HepG2 (cell line): ENCODE data around the gene ANTKMT. TPM values are rescaled to one million over a fixed set of nuclear protein-coding genes. Genes with fewer than 3 reads are reported as not detected.

ENCODE experiments used
- ATAC-seq: fragments of 200-7000 bp; cut with Tn5 transposase; 3 replicates; pipeline ENCODE4 v1.9.1; 2020; ENCODE audit warnings: mild to moderate bottlenecking, moderate library complexity
- BruUV-seq: library from RNA; stranded (reverse); fragments of 400-500 nt; replicated peaks from 2 replicates; lab custom pipeline; 2021; lab: Mats Ljungman, UMichigan
- CTCF ChIA-PET: fragments of 300-600 bp; formaldehyde crosslinking; extraction: SDS; loops from one replicate; lab custom pipeline; 2021; ENCODE audit warnings: low total read pairs, inconsistent platforms, low intra/inter-chr PET ratio; lab: Yijun Ruan, JAX
- POLR2A ChIA-PET: fragments of 350-600 bp; sonication (Branson Sonifier 250); formaldehyde crosslinking; loops from one replicate; lab custom pipeline; 2020; ENCODE audit warnings: antibody characterized with exemption, inconsistent platforms; lab: Yijun Ruan, JAX
- DNase-seq: peaks from one replicate; pipeline ENCODE4 v3.0.0-alpha.2; 2015; ENCODE audit warnings: low spot score
- FAIRE-seq: peaks from 3 replicates; lab custom pipeline; 2011; peaks lifted over from hg19 to GRCh38; lab: Jason Lieb, UNC
- H2AFZ ChIP-seq: one replicate; pipeline ENCODE4 v1.6.1; 2011; ENCODE audit warnings: low read length, inconsistent platforms
- H3K27ac ChIP-seq: fragments of 300-600 bp; 3 replicates; pipeline ENCODE4 v1.8.0; 2011; ENCODE audit warnings: mixed run types, mild to moderate bottlenecking, mixed read lengths, low read length, inconsistent platforms; ENCODE audit not compliant: insufficient read depth; ENCODE audit errors: extremely low read length
- H3K27me3 ChIP-seq, 2 experiments: fragments of 200-600 bp in 1 of 2; 2 replicates in 1 of 2; 3 replicates in 1 of 2; pipeline versions ENCODE4 v1.6.0 to v1.8.0; 2011; ENCODE audit warnings: low read length in 2 of 2, mild to moderate bottlenecking in 2 of 2, moderate library complexity in 2 of 2, inconsistent platforms in 1 of 2; ENCODE audit not compliant: insufficient read depth in 2 of 2, control insufficient read depth in 1 of 2
- H3K36me3 ChIP-seq, 2 experiments: fragments of 200-600 bp in 1 of 2; replicated peaks in 1 of 2; 2 replicates in 1 of 2; 3 replicates in 1 of 2; pipeline versions ENCODE4 v1.5.1 to v1.8.0; 2011; ENCODE audit warnings: low read length in 2 of 2, inconsistent platforms in 1 of 2; ENCODE audit not compliant: insufficient read depth in 2 of 2, control insufficient read depth in 1 of 2
- H3K4me1 ChIP-seq: 2 replicates; pipeline ENCODE4 v1.5.1; 2012; ENCODE audit warnings: low read length, inconsistent platforms; ENCODE audit not compliant: insufficient read depth
- H3K4me2 ChIP-seq: 2 replicates; pipeline ENCODE4 v1.6.0; 2011; ENCODE audit warnings: low read depth, low read length, inconsistent platforms
- H3K4me3 ChIP-seq, 3 experiments: fragments of 200-600 bp in 1 of 3; sonication (generic), shearing (Covaris generic) in 1 of 3; replicated peaks in 1 of 3; 2 replicates each; pipeline ENCODE4 v1.5.1; 2011 to 2016; ENCODE audit warnings: low read length in 3 of 3, inconsistent platforms in 2 of 3, low read depth in 2 of 3, mild to moderate bottlenecking in 2 of 3, control low read depth in 1 of 3, mixed read lengths in 1 of 3; ENCODE audit not compliant: insufficient read depth in 1 of 3
- H3K79me2 ChIP-seq: one replicate; pipeline ENCODE4 v1.6.1; 2011; ENCODE audit warnings: low read length, inconsistent platforms; ENCODE audit not compliant: insufficient read depth
- H3K9ac ChIP-seq: 2 replicates; pipeline ENCODE4 v1.6.0; 2011; ENCODE audit warnings: mild to moderate bottlenecking, low read depth, low read length, inconsistent platforms; ENCODE audit not compliant: insufficient read depth
- H3K9me3 ChIP-seq: 2 replicates; pipeline ENCODE4 v1.5.1; 2012; ENCODE audit warnings: mild to moderate bottlenecking, low read length
- H4K20me1 ChIP-seq: 2 replicates; pipeline ENCODE4 v1.6.0; 2011; ENCODE audit warnings: inconsistent platforms, mild to moderate bottlenecking, low read length, moderate library complexity; ENCODE audit not compliant: insufficient read depth
- AGO2 ChIP-seq: fragments of 200-400 bp; formaldehyde crosslinking; optimal IDR thresholded peaks from 2 replicates; pipeline ENCODE3; 2017; ENCODE audit warnings: mild to moderate bottlenecking, low read depth, low read length, moderate library complexity
- GFI1 ChIP-seq: sonication (generic); formaldehyde crosslinking; IDR thresholded peaks from 2 replicates; pipeline ENCODE4 v1.5.0; 2020; ENCODE audit warnings: missing genetic modification reagents, mild to moderate bottlenecking, borderline replicate concordance
- HCFC1 ChIP-seq: fragments of 150-350 bp; IDR thresholded peaks from 2 replicates; pipeline ENCODE4 v1.6.1; 2014; ENCODE audit warnings: low read depth, low read length
- NR1H2 ChIP-seq: sonication (generic); formaldehyde crosslinking; IDR thresholded peaks from 2 replicates; pipeline ENCODE4 v1.8.1; 2022; ENCODE audit warnings: low read depth, missing genetic modification reagents, borderline replicate concordance
- POLR2A ChIP-seq, 2 experiments: IDR thresholded peaks; 2 replicates each; pipeline ENCODE4 v1.6.1; 2011; ENCODE audit warnings: low read depth in 2 of 2, low read length in 2 of 2, mild to moderate bottlenecking in 1 of 2, moderate library complexity in 1 of 2; ENCODE audit not compliant: insufficient read depth in 1 of 2
- SAP130 ChIP-seq: IDR thresholded peaks from 2 replicates; pipeline ENCODE4 v1.6.1; 2016; ENCODE audit warnings: low read depth
- SRF ChIP-seq: IDR thresholded peaks from 2 replicates; pipeline ENCODE4 v1.6.1; 2011; ENCODE audit warnings: mild to moderate bottlenecking, low read depth, low read length, moderate library complexity
- STAG1 ChIP-seq: sonication (generic); formaldehyde crosslinking; IDR thresholded peaks from 2 replicates; pipeline ENCODE4 v1.4.0; 2020; ENCODE audit warnings: missing genetic modification reagents
- TAF1 ChIP-seq: sonication (generic); formaldehyde crosslinking; IDR thresholded peaks from 2 replicates; pipeline ENCODE4 v1.4.0; 2020; ENCODE audit warnings: missing genetic modification reagents
- XBP1 ChIP-seq: sonication (generic); formaldehyde crosslinking; IDR thresholded peaks from 2 replicates; pipeline ENCODE4 v1.5.0; 2020; ENCODE audit warnings: missing genetic modification reagents
- ZNF280B ChIP-seq: sonication (generic); formaldehyde crosslinking; IDR thresholded peaks from 2 replicates; pipeline ENCODE4 v1.5.0; 2020; ENCODE audit warnings: missing genetic modification reagents, mild to moderate bottlenecking, borderline replicate concordance
- ZNF530 ChIP-seq: sonication (generic); formaldehyde crosslinking; IDR thresholded peaks from 2 replicates; pipeline ENCODE4 v1.5.0; 2020; ENCODE audit warnings: low read depth, mild to moderate bottlenecking, missing genetic modification reagents
- ZNF564 ChIP-seq: sonication (generic); formaldehyde crosslinking; IDR thresholded peaks from 2 replicates; pipeline ENCODE4 v1.8.1; 2023; ENCODE audit warnings: mild to moderate bottlenecking, missing genetic modification reagents
- WGBS: methylation state at CpG from one replicate; pipeline ENCODE4 v1.1.6; 2017; ENCODE audit warnings: low lambda C conversion rate; 5-methylcytosine and 5-hydroxymethylcytosine counted together
- in situ Hi-C: cut with HindIII; loops from 2 replicates; pipeline ENCODE4 v1.10.0; 2017; ENCODE audit warnings: low pct_unique_long_range_greater_than_20kb; ENCODE audit not compliant: extremely low pct_ligation_motif_present
- intact Hi-C: fragments of 100-400 bp; cut with micrococcal nuclease; formaldehyde crosslinking; loops from one replicate; pipeline ENCODE4 v1.10.0; 2022; ENCODE audit not compliant: unreplicated experiment
- polyA plus RNA-seq, 8 experiments: library from polyadenylated mRNA; depleted of rRNA in 3 of 8; stranded (reverse) in 7 of 8; unstranded in 1 of 8; fragments of >200 nt; fragmentation: Illumina TruSeq in 4 of 8; extraction: Trizol in 4 of 8; gene quantifications; 2 replicates each; pipeline versions ENCODE4 v1.2.1 to v1.2.3, GENCODE V29; 2011 to 2016; ENCODE audit warnings: low read depth in 4 of 8, missing spikeins in 1 of 8, mixed read lengths in 1 of 8; ENCODE audit not compliant: insufficient read depth in 1 of 8
- total RNA-seq, 5 experiments: library from RNA; depleted of rRNA; stranded (reverse); fragments of >200 nt; fragmentation: Illumina TruSeq; extraction: Trizol; gene quantifications; 2 replicates each; pipeline ENCODE4 v1.2.3, GENCODE V29; 2016; ENCODE audit warnings: low read depth in 1 of 5
- TF ChIP-seq, protein P1 (sequence below): sonication (generic); formaldehyde crosslinking; IDR thresholded peaks from 2 replicates; pipeline ENCODE4; 2020; ENCODE audit warnings: missing genetic modification reagents, mild to moderate bottlenecking, borderline replicate concordance

Gene ANTKMT
- total and polyA plus RNA-seq, 2 of the 13 experiments (the other 11 are each of a cell fraction or from before 2014, with no cell fraction given) = 7.5 to 47.8 TPM

- H3K4me3 ChIP-seq = no peak overlapping the region
- DNase-seq (no peak), FAIRE-seq (no peak), ATAC-seq (no peak)
- POLR2A ChIA-PET = no interaction called here
- H3K27me3 ChIP-seq = no peaks in the 10 kb centered on the region
- H3K36me3 ChIP-seq = no peaks in the 10 kb centered on the region
- CTCF ChIA-PET = no interaction called here
- peaks cover 47% of the 10 kb centered on the region for H3K4me1 ChIP-seq
- H3K79me2 ChIP-seq = peaks cover 3% of the 10 kb centered on the region
- H3K27ac ChIP-seq = no peak overlapping the region
- peak; percentile 4 for TF ChIP-seq AGO2
- peak in 1 of 2 experiments; percentile 6; a peak in 1 of 4 replicates for TF ChIP-seq POLR2A (IDR thresholded peaks at IDR 0.05; ENCODE audit: insufficient read depth in 1 of 2, low read depth in 2 of 2, low read length in 2 of 2)
- no peak for TF ChIP-seq HCFC1
- no peak overlapping the region for H3K4me2 ChIP-seq
- no peak overlapping the region for H3K9ac ChIP-seq
- no peak overlapping the region for H2AFZ ChIP-seq
- H3K9me3 ChIP-seq = no peaks in the 10 kb centered on the region
- peaks cover 5% of the 10 kb centered on the region for H4K20me1 ChIP-seq
- BruUV-seq = no TSS peak
- 86% methylated on average over 6 of the region's 6 CpGs for WGBS
- intact Hi-C loops = no loop called here
- in situ Hi-C loops = no loop called here
Measured at GRCh38 chr16:718922-719321, 2.0 kb upstream of the ANTKMT start.

DNA sequence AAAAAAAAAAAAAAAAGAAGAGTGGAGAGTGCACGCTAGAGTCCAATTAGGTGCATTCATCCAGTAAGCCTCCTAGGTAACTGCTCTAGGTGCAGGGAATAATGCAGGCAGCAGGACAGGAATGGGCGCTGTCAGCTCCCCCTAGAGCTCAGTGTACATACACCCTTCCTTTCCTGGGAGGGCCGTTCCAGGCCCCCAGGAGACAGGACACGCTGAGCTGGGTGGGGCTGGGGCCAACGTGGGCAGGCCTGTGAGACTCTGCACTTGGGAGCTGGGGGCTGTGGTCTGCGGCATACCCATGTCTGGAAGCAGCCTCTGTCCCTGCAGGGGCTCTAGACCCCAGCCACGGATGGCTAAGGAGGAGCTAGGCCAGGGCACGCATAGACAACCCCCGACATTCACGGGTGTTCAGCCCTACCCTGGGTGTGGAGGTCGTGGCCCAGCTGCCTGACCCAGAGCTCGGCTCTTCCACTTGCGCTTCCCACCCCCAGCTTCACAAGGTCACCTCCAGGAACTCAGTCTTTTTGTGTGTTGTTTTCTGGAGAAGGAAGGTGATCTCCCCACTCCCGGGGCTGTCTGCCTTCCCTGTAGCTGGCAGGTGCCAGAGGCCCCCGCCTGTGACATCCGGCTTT is 1.0 kb upstream of the ANTKMT start:
- intact Hi-C loops = no loop called here
- ATAC-seq (peak; percentile 43), DNase-seq (peak; percentile 66), FAIRE-seq (peak; percentile 68)
- Histone ChIP-seq H4K20me1 (peaks cover 5% of the 10 kb centered on the region), H3K36me3 (no peaks in the 10 kb centered on the region), H3K4me1 (peaks cover 38% of the 10 kb centered on the region), H3K27ac (peak overlapping the region; percentile 88), H3K4me3 (peak overlapping the region; percentile 77 to 95 (median 85)), H3K79me2 (peaks cover 3% of the 10 kb centered on the region), H3K9me3 (no peaks in the 10 kb centered on the region), H3K27me3 (no peaks in the 10 kb centered on the region), H3K9ac (peak overlapping the region; percentile 88), H2AFZ (no peak overlapping the region), H3K4me2 (peak overlapping the region; percentile 100)
- in situ Hi-C loops = no loop called here
- ChIA-PET POLR2A (interaction anchor here (0.9 to 2.5 kb wide), 10 partner anchors 10 to 183 kb away, joined by 3 to 22 read pairs (median 6); partner anchors contain the start of genes CHTF18, CIAO3, MSLN and RHBDL1), CTCF (no interaction called here)
- BruUV-seq = TSS peak; percentile 85
- WGBS = under 1% methylated on average over 10 of the region's 16 CpGs
- TF ChIP-seq SAP130 (CRISPR knock-in tag) (0 out of 2 replicates have a peak, but pooled peaks have one; percentile 28), SRF (no peak), ZNF530 (CRISPR knock-in tag) (no peak), ZNF564 (no peak), TAF1 (CRISPR knock-in tag) (no peak), ZNF280B (no peak), STAG1 (CRISPR knock-in tag) (0 out of 2 replicates have a peak, but pooled peaks have one; percentile 17), GFI1 (no peak), XBP1 (CRISPR knock-in tag) (no peak), NR1H2 (CRISPR knock-in tag) (no peak)
- TF ChIP-seq, protein P1, sequence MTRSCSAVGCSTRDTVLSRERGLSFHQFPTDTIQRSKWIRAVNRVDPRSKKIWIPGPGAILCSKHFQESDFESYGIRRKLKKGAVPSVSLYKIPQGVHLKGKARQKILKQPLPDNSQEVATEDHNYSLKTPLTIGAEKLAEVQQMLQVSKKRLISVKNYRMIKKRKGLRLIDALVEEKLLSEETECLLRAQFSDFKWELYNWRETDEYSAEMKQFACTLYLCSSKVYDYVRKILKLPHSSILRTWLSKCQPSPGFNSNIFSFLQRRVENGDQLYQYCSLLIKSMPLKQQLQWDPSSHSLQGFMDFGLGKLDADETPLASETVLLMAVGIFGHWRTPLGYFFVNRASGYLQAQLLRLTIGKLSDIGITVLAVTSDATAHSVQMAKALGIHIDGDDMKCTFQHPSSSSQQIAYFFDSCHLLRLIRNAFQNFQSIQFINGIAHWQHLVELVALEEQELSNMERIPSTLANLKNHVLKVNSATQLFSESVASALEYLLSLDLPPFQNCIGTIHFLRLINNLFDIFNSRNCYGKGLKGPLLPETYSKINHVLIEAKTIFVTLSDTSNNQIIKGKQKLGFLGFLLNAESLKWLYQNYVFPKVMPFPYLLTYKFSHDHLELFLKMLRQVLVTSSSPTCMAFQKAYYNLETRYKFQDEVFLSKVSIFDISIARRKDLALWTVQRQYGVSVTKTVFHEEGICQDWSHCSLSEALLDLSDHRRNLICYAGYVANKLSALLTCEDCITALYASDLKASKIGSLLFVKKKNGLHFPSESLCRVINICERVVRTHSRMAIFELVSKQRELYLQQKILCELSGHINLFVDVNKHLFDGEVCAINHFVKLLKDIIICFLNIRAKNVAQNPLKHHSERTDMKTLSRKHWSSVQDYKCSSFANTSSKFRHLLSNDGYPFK (CRISPR knock-in tag) = no peak
